H1 (cell line): ENCODE measurements around the gene DSP. TPM values are rescaled to one million over a fixed set of nuclear protein-coding genes. Genes with fewer than 3 reads are reported as not detected.
A peak's percentile ranks its signal among the peaks of the same experiment; 100 is the strongest.

Experiments used
- CTCF ChIA-PET: fragments of 300-600 bp; sonication (Branson Sonifier 250); formaldehyde crosslinking; loops from one replicate; lab custom pipeline; 2021; ENCODE audit not compliant: partially characterized antibody; lab: Charles Lee
- POLR2A ChIA-PET: fragments of 300-600 bp; sonication (Branson Sonifier 250); formaldehyde crosslinking; loops from one replicate; lab custom pipeline; 2021; ENCODE audit warnings: inconsistent platforms; ENCODE audit not compliant: partially characterized antibody; lab: Charles Lee
- DNase-seq, 2 experiments: peaks; one replicate each; pipeline versions ENCODE4 v3.0.0 to v3.0.0-alpha.2; 2010 to 2022; ENCODE audit warnings: low spot score in 2 of 2, low read depth in 1 of 2, mixed read lengths in 1 of 2
- FAIRE-seq: peaks from 2 replicates; lab custom pipeline; 2011; peaks lifted over from hg19 to GRCh38; lab: Jason Lieb, UNC
- H2AFZ ChIP-seq: 2 replicates; pipeline ENCODE4 v1.8.1; 2012; ENCODE audit warnings: low read length, inconsistent platforms
- H2AK5ac ChIP-seq: 2 replicates; pipeline ENCODE4 v1.6.1; 2013; ENCODE audit warnings: low read depth, low read length
- H2BK120ac ChIP-seq: replicated peaks from 2 replicates; pipeline ENCODE3; 2013; ENCODE audit warnings: low read depth, low read length, inconsistent platforms
- H2BK12ac ChIP-seq: 2 replicates; pipeline ENCODE4 v1.6.1; 2013; ENCODE audit warnings: low read depth, low read length
- H2BK15ac ChIP-seq: 2 replicates; pipeline ENCODE4 v1.6.1; 2013; ENCODE audit warnings: low read length
- H2BK20ac ChIP-seq: 2 replicates; pipeline ENCODE4 v1.6.1; 2013; ENCODE audit warnings: low read length
- H2BK5ac ChIP-seq: 2 replicates; pipeline ENCODE4 v1.6.1; 2013; ENCODE audit warnings: low read depth, low read length
- H3K14ac ChIP-seq: 2 replicates; pipeline ENCODE4 v1.6.1; 2013; ENCODE audit warnings: inconsistent platforms; ENCODE audit not compliant: insufficient read length
- H3K18ac ChIP-seq: 2 replicates; pipeline ENCODE4 v1.6.1; 2013; ENCODE audit warnings: low read length; ENCODE audit errors: extremely low read depth
- H3K23ac ChIP-seq: 2 replicates; pipeline ENCODE4 v1.6.1; 2013; ENCODE audit warnings: inconsistent platforms; ENCODE audit not compliant: insufficient read length
- H3K23me2 ChIP-seq: 2 replicates; pipeline ENCODE4 v1.6.1; 2013; ENCODE audit warnings: low read depth, low read length
- H3K27ac ChIP-seq: 2 replicates; pipeline ENCODE4 v1.6.1; 2011; ENCODE audit warnings: low read depth, low read length, inconsistent platforms
- H3K27me3 ChIP-seq, 4 experiments: replicated peaks in 1 of 4; 1 replicate in 1 of 4; 2 replicates in 3 of 4; pipeline versions ENCODE4 v1.6.1 to v1.8.1; 2011 to 2013; ENCODE audit warnings: low read length in 3 of 4, mild to moderate bottlenecking in 3 of 4, inconsistent platforms in 2 of 4, mixed read lengths in 2 of 4, moderate library complexity in 1 of 4; ENCODE audit not compliant: control insufficient read depth in 3 of 4, insufficient read depth in 3 of 4; ENCODE audit errors: extremely low read depth in 1 of 4
- H3K36me3 ChIP-seq, 4 experiments: 2 replicates each; pipeline versions ENCODE4 v1.6.1 to v1.8.1; 2011 to 2013; ENCODE audit warnings: mild to moderate bottlenecking in 4 of 4, low read length in 3 of 4, moderate library complexity in 2 of 4, control low read depth in 1 of 4, inconsistent platforms in 1 of 4; ENCODE audit not compliant: insufficient read depth in 4 of 4, control insufficient read depth in 2 of 4
- H3K4ac ChIP-seq: replicated peaks from 2 replicates; pipeline ENCODE3; 2013; ENCODE audit warnings: low read length, low read depth, mixed read lengths, inconsistent platforms; ENCODE audit not compliant: insufficient read length
- H3K4me1 ChIP-seq, 4 experiments: replicated peaks in 1 of 4; 1 replicate in 1 of 4; 2 replicates in 3 of 4; pipeline versions ENCODE4 v1.6.1 to v1.8.1; 2011 to 2013; ENCODE audit warnings: low read length in 3 of 4, inconsistent platforms in 2 of 4, mixed read lengths in 1 of 4; ENCODE audit not compliant: insufficient read depth in 4 of 4, control insufficient read depth in 3 of 4
- H3K4me2 ChIP-seq, 2 experiments: 2 replicates each; pipeline versions ENCODE4 v1.6.1 to v1.8.1; 2011 to 2013; ENCODE audit warnings: low read depth in 2 of 2, low read length in 2 of 2, control low read depth in 1 of 2, inconsistent platforms in 1 of 2, mild to moderate bottlenecking in 1 of 2; ENCODE audit not compliant: insufficient read depth in 1 of 2
- H3K4me3 ChIP-seq, 4 experiments: fragments of 200-600, 300-600 bp in 1 of 4; sonication (generic), shearing (Covaris generic), sonication (Bioruptor Twin) in 1 of 4; 2 replicates each; pipeline versions ENCODE4 v1.5.1 to v1.8.1; 2011 to 2016; ENCODE audit warnings: low read length in 4 of 4, low read depth in 3 of 4, control low read depth in 2 of 4, inconsistent platforms in 2 of 4, mild to moderate bottlenecking in 2 of 4, mixed read lengths in 1 of 4, moderate library complexity in 1 of 4; ENCODE audit not compliant: insufficient read depth in 2 of 4; ENCODE audit errors: extremely low read depth in 1 of 4
- H3K56ac ChIP-seq: replicated peaks from 2 replicates; pipeline ENCODE3; 2013; ENCODE audit warnings: low read depth, mild to moderate bottlenecking, mixed read lengths, low read length, inconsistent platforms; ENCODE audit not compliant: insufficient read length
- H3K79me1 ChIP-seq: 2 replicates; pipeline ENCODE4 v1.6.1; 2013; ENCODE audit warnings: low read depth, low read length, control low read depth
- H3K79me2 ChIP-seq, 2 experiments: 2 replicates each; pipeline versions ENCODE4 v1.6.1 to v1.8.1; 2012 to 2013; ENCODE audit warnings: low read length in 2 of 2, mild to moderate bottlenecking in 2 of 2, inconsistent platforms in 1 of 2; ENCODE audit not compliant: insufficient read depth in 2 of 2, control insufficient read depth in 1 of 2
- H3K9ac ChIP-seq, 4 experiments: replicated peaks in 1 of 4; 1 replicate in 1 of 4; 2 replicates in 3 of 4; pipeline versions ENCODE4 v1.6.1 to v1.8.1; 2011 to 2013; ENCODE audit warnings: low read depth in 3 of 4, low read length in 3 of 4, control low read depth in 2 of 4, mild to moderate bottlenecking in 2 of 4, moderate library complexity in 2 of 4, inconsistent platforms in 1 of 4; ENCODE audit errors: extremely low read depth in 1 of 4
- H3K9me3 ChIP-seq, 2 experiments: 2 replicates each; pipeline versions ENCODE4 v1.6.1 to v1.8.1; 2012 to 2013; ENCODE audit warnings: mild to moderate bottlenecking in 2 of 2, moderate library complexity in 2 of 2, control low read depth in 1 of 2, inconsistent platforms in 1 of 2, low read depth in 1 of 2, low read length in 1 of 2, mixed read lengths in 1 of 2; ENCODE audit not compliant: insufficient read depth in 2 of 2
- H4K20me1 ChIP-seq, 2 experiments: replicated peaks in 1 of 2; 2 replicates each; pipeline versions ENCODE3 to v1.8.1; 2011 to 2013; ENCODE audit warnings: inconsistent platforms in 2 of 2, low read length in 2 of 2, mild to moderate bottlenecking in 1 of 2; ENCODE audit not compliant: insufficient read depth in 2 of 2, control insufficient read depth in 1 of 2
- H4K5ac ChIP-seq: 2 replicates; pipeline ENCODE4 v1.6.1; 2013; ENCODE audit warnings: low read length, low read depth, mixed read lengths, inconsistent platforms; ENCODE audit not compliant: insufficient read length
- H4K8ac ChIP-seq: 2 replicates; pipeline ENCODE4 v1.8.0; 2013; ENCODE audit warnings: mild to moderate bottlenecking, moderate library complexity, low read length, inconsistent platforms; ENCODE audit not compliant: insufficient read depth; ENCODE audit errors: extremely low read depth
- H4K91ac ChIP-seq: replicated peaks from 2 replicates; pipeline ENCODE3; 2013; ENCODE audit warnings: low read length, mixed read lengths, inconsistent platforms; ENCODE audit not compliant: insufficient read length
- BACH1 ChIP-seq: IDR thresholded peaks from 2 replicates; pipeline ENCODE4 v1.6.1; 2012; ENCODE audit warnings: low read length, improper control_type of control experiment
- CTCF ChIP-seq, 3 experiments: IDR thresholded peaks; 1 replicate in 2 of 3; 2 replicates in 1 of 3; pipeline versions ENCODE4 v1.5.1 to v1.6.1; 2011; ENCODE audit warnings: low read length in 3 of 3, mild to moderate bottlenecking in 3 of 3, inconsistent platforms in 2 of 3, low read depth in 1 of 3, moderate library complexity in 1 of 3; ENCODE audit not compliant: insufficient read depth in 1 of 3; ENCODE audit errors: control extremely low read depth in 1 of 3
- GTF2F1 ChIP-seq: IDR thresholded peaks from 2 replicates; pipeline ENCODE4 v1.6.1; 2012; ENCODE audit warnings: low read depth, low read length, improper control_type of control experiment, borderline replicate concordance
- JUN ChIP-seq: IDR thresholded peaks from 2 replicates; pipeline ENCODE4 v1.6.1; 2011; ENCODE audit warnings: low read depth, mild to moderate bottlenecking, improper control_type of control experiment, low read length
- JUND ChIP-seq: IDR thresholded peaks from 2 replicates; pipeline ENCODE4 v1.6.1; 2011; ENCODE audit warnings: mild to moderate bottlenecking, improper control_type of control experiment, low read length
- NANOG ChIP-seq: IDR thresholded peaks from 2 replicates; pipeline ENCODE4 v1.6.1; 2011; ENCODE audit warnings: low read length, low read depth, mild to moderate bottlenecking, inconsistent platforms; ENCODE audit not compliant: insufficient read depth, poor library complexity, severe bottlenecking
- POLR2A ChIP-seq, 2 experiments: IDR thresholded peaks; 1 replicate in 1 of 2; 2 replicates in 1 of 2; pipeline ENCODE4 v1.6.1; 2011; ENCODE audit warnings: low read depth in 2 of 2, low read length in 2 of 2, mild to moderate bottlenecking in 2 of 2; ENCODE audit errors: control extremely low read depth in 1 of 2
- POU5F1 ChIP-seq: IDR thresholded peaks from 2 replicates; pipeline ENCODE4 v1.6.1; 2011; ENCODE audit warnings: low read depth, mild to moderate bottlenecking, low read length, moderate library complexity
- SP1 ChIP-seq: IDR thresholded peaks from 2 replicates; pipeline ENCODE4 v1.6.1; 2011; ENCODE audit warnings: low read depth, low read length
- TBP ChIP-seq: IDR thresholded peaks from 2 replicates; pipeline ENCODE4 v1.6.1; 2011; ENCODE audit warnings: low read depth, low read length, improper control_type of control experiment
- WGBS, 2 experiments: shearing (Covaris generic) in 1 of 2; methylation state at CpG; one replicate each; pipeline versions ENCODE4 v1.1.6 to v1.1.7; 2013 to 2015; ENCODE audit warnings: low lambda C conversion rate in 2 of 2, mixed read lengths in 2 of 2, inconsistent platforms in 1 of 2, low coverage in 1 of 2, missing lambda C conversion rate in 1 of 2; ENCODE audit not compliant: insufficient replicate concordance in 2 of 2, insufficient coverage in 1 of 2, insufficient read length in 1 of 2; ENCODE audit errors: extremely low coverage in 1 of 2, missing lambda C conversion rate in 1 of 2; 5-methylcytosine and 5-hydroxymethylcytosine counted together
- polyA plus RNA-seq, 7 experiments: library from polyadenylated mRNA; depleted of rRNA in 3 of 7; stranded (reverse) in 5 of 7; unstranded in 2 of 7; fragments of >200 nt in 5 of 7; fragments of 200-250 nt in 2 of 7; gene quantifications; 1 replicate in 5 of 7; 2 replicates in 1 of 7; 4 replicates in 1 of 7; pipeline versions ENCODE4 v1.2.1 to v1.2.3, GENCODE V29; 2011 to 2013; ENCODE audit warnings: missing spikeins in 2 of 7, mixed read lengths in 2 of 7
- total RNA-seq: library from RNA; stranded (reverse); fragmentation: NEBNext Ultra II Directional; extraction: Animal tissue kit (Norgen Biotek cat#: 25700); gene quantifications from 2 replicates; pipeline ENCODE4 v1.2.1, GENCODE V29; 2021

DSP gene
- total and polyA plus RNA-seq, 2 of the 8 experiments (the other 6 are each of a cell fraction or from before 2014, with no cell fraction given), result 14.3 to 48.5 TPM

- H3K18ac ChIP-seq, result no peak overlapping the region
- no peaks in the 10 kb centered on the region for H4K20me1 ChIP-seq
- no peak overlapping the region for H3K4me2 ChIP-seq
- no peak overlapping the region for H3K27ac ChIP-seq
- no peak overlapping the region for H3K9ac ChIP-seq
- CTCF ChIA-PET, result interaction anchor here (0.6 to 1.7 kb wide), 5 partner anchors 11 to 343 kb away, joined by 3 to 4 read pairs (median 3); no protein-coding TSS in a partner anchor
- H2BK12ac ChIP-seq, result no peak overlapping the region
- no peak overlapping the region for H2AFZ ChIP-seq
- no peak for DNase-seq
- H2BK20ac ChIP-seq, result no peak overlapping the region
- POLR2A ChIA-PET, result no interaction called here
- 87% methylated on average over 12 of the region's 12 CpGs; no CpG with 5 or more reads in 1 of the 2 experiments for WGBS, 2 experiments
- no peak overlapping the region for H2BK5ac ChIP-seq
- H3K36me3 ChIP-seq, result peaks cover 0 to 6% (median under 1%) of the 10 kb centered on the region in 4 experiments; a peak in 3 of 8 replicates
- FAIRE-seq, result no peak
- no peaks in the 10 kb centered on the region for H3K9me3 ChIP-seq
- no peak overlapping the region for H3K4ac ChIP-seq
- no peak overlapping the region for H2BK120ac ChIP-seq
- no peak overlapping the region for H3K23ac ChIP-seq
- no peak overlapping the region for H4K91ac ChIP-seq
- no peak overlapping the region for H3K56ac ChIP-seq
- H4K5ac ChIP-seq, result no peak overlapping the region
- no peak overlapping the region for H3K14ac ChIP-seq
- H3K23me2 ChIP-seq, result no peaks in the 10 kb centered on the region
- no peaks in the 10 kb centered on the region for H3K79me2 ChIP-seq
- no peak overlapping the region for H3K4me3 ChIP-seq
- no peak overlapping the region for H2BK15ac ChIP-seq
- peak overlapping the region; percentile 4; the same call in 1 of the 2 replicates for H2AK5ac ChIP-seq
- H3K27me3 ChIP-seq, result no peaks in the 10 kb centered on the region
- H4K8ac ChIP-seq, result no peak overlapping the region
- no peaks in the 10 kb centered on the region for H3K79me1 ChIP-seq
- H3K4me1 ChIP-seq, result no peaks in the 10 kb centered on the region
- TF ChIP-seq TBP (no peak), BACH1 (no peak), POU5F1 (no peak), NANOG (no peak), JUN (no peak), JUND (no peak), POLR2A (IDR thresholded peaks at IDR 0.05; ENCODE audit: control extremely low read depth in 1 of 2, low read depth in 2 of 2, low read length in 2 of 2) (no peak), SP1 (no peak), CTCF (IDR thresholded peaks at IDR 0.05; ENCODE audit: control extremely low read depth in 1 of 3, insufficient read depth in 1 of 3, low read depth in 1 of 3, low read length in 3 of 3) (no peak), GTF2F1 (no peak)
Observed at GRCh38 chr6:7617801-7618764, 76.6 kb downstream of the DSP start.
